ENCODE results near the gene SEC24D. TPM values are rescaled to one million over a fixed set of nuclear protein-coding genes. Genes with fewer than 3 reads are reported as not detected.

SEC24D gene
- total and polyA plus RNA-seq, 2 of the 8 experiments (the other 6 are each of a cell fraction or from before 2014, with no cell fraction given) = 28.9 to 91.6 TPM

DNA sequence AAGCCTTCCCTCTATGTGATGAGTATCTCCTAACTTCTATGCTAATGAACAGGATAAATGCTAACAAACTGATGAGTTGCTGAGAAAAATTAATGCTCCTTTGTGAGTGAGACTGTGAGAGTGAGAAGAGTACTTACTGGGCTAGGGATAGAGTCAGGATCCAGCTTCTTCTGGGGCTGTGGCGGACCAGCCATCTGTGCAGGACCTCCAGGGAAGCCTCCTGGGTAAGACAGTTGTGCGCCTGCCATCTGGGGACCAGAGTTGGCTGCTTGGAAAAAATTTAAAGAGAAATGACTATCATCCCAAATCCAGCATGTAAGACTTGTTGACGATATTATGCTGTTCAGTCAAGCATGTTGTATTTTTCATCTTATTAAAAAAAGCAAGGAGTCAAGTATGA is 21.0 kb downstream of the SEC24D start (continued):
- TF ChIP-seq SAP30 (IDR thresholded peaks at IDR 0.05; ENCODE audit: insufficient read depth, insufficient replicate concordance, low read length) (no peak), NANOG (IDR thresholded peaks at IDR 0.05; ENCODE audit: insufficient read depth, low read depth, low read length, poor library complexity, severe bottlenecking) (no peak), RFX5 (IDR thresholded peaks at IDR 0.05; ENCODE audit: borderline replicate concordance, low read depth, low read length) (no peak), SRF (IDR thresholded peaks at IDR 0.05; ENCODE audit: low read depth, low read length) (no peak), POLR2AphosphoS5 (IDR thresholded peaks at IDR 0.05; ENCODE audit: low read depth, low read length) (no peak)
- TF ChIP-seq, protein P1, sequence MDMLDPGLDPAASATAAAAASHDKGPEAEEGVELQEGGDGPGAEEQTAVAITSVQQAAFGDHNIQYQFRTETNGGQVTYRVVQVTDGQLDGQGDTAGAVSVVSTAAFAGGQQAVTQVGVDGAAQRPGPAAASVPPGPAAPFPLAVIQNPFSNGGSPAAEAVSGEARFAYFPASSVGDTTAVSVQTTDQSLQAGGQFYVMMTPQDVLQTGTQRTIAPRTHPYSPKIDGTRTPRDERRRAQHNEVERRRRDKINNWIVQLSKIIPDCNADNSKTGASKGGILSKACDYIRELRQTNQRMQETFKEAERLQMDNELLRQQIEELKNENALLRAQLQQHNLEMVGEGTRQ (IDR thresholded peaks at IDR 0.05; ENCODE audit: low read length) = no peak
